NCI-H774 (cell line): Measurements from ENCODE around the gene RAB30.

Experiments
- DNase-seq: peaks from one replicate; lab custom pipeline; 2025; lab: John Stamatoyannopoulos, UW

RAB30 gene

DNA sequence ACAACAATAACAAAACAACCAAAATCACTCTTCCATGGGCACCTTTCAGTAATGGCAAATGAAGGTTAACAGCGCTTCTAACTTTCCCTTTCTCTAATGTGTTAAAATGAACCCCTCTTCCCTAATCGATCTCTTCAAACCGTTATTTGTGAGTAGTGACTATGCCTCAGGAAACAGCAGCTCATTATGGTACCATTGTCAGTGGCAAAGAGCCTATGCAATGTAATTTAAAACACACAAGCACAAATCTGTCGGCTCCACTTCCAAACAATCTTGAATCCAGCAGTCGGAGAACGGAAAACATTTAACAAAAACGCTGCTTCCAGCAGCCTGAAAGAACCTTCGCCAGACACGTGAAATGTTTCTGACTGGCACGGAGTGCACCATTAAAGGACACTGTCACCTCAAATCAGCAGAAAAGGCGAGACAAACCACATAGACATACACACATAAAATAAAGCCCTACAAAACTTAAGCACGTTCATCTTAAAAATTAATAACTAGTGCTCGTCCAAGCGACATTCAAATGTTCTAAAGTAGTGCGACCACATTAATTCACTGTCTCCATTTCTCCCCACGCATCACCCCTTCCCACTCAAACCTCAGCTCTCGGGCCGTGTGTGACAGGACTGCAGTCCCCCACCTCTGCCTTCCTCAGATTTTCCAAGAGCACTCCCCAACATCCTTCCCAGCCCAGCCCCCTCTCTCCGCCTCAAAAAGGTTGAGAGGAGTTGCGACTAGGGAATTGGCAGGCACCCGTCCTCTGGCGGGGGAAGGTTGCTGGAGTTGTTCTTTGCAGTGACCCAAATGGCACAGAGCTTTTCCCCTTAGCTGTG lies 748 bp downstream of the RAB30 start:
- no peak for DNase-seq

- DNase-seq: no peak
Measured at GRCh38 chr11:83070044-83070701, 1.5 kb downstream of the RAB30 start.

GRCh38 chr11:83069441-83070043 lies 2.2 kb downstream of the RAB30 start:
- DNase-seq: no peak

- DNase-seq: no peak
Measured at GRCh38 chr11:83068568-83068967, 3.1 kb downstream of the RAB30 start.

GRCh38 chr11:83064011-83064410 lies 7.7 kb downstream of the RAB30 start:
- DNase-seq: no peak

- DNase-seq: no peak
Measured at GRCh38 chr11:83063073-83063754, 8.5 kb downstream of the RAB30 start.

DNA sequence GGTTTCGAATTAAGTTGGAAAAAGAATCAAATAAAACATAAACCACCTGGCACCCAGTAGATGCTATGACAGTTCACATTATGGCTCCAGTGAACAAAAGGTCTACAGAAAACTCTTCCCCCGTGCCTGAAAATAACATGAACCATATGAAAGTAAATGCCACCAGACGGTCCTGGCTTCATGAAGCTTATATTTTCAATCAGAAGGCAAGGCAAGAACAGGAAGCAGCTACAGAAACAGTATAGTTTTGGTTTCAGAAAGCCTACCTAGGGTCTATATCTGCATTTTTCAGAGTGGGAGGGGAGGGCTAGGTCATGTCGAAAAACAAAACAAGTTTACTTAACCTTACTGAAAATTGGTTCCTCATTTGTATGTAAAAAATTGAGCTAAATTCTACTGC lies 9.8 kb downstream of the RAB30 start:
- no peak for DNase-seq

- DNase-seq: no peak
Measured at GRCh38 chr11:83060965-83061364, 10.7 kb downstream of the RAB30 start.

- no peak for DNase-seq
Measured at GRCh38 chr11:83057721-83058120, 14.0 kb downstream of the RAB30 start.

DNA sequence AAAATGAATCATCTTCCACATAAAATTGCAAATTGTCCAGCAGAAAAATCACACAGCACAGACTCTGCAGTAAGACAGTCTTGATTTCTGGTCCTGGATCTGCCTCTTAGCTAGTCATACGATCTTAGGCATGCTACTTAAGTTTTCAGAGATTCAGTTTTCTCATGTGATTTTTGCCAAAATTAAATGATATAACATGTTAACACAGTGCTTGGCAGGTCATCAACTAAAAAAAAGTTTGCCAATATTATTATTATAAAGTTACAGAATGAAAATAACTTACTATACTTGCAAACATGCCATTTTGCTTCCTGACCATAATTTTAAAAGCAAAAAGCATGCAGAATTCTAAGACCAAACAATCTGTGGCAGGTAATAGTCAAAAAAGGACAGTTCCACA lies 15.1 kb downstream of the RAB30 start:
- no peak for DNase-seq

DNA sequence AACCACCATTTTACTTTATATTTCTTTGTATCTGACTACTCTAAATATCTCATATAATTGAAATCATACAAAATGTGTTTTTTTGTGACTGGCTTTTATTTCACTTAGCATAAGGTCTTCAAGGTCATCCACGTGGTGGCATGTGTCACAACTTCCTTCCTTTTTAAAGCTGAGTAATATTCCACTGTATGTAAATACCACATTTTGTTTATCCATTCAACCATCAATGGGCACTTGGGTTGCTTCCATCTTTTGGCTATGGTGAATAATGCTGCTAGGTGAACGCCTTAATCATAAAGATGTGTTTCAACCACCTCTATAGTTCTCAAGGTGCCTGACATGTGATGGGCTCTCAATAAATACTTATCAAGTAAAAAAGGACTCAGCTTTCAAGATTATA lies 15.5 kb downstream of the RAB30 start:
- DNase-seq: no peak

DNA sequence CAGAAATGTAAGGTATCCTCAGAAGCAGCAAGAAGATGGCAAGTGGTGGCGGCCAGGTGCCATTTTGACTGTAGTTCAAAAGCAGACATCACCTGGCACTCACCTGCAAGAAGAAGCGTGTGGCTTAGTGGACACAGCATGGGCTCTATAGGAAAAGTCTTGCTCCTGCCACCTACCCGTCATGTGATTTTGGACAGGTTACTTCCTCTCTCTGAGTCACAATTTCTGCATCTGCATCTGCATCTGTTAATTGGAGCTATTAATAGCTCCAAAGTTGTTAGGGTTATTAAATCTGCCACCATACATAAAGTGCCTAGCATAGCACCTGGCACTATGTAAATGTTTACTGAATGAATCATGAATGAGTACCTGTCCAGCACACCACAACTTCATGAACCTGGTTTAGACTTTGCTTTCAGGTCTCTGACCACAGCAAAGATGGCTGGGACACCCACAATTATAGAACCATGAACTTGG lies 16.8 kb downstream of the RAB30 start:
- peak; percentile 95 for DNase-seq

- DNase-seq: no peak
Measured at GRCh38 chr11:83054001-83054400, 17.7 kb downstream of the RAB30 start.

DNA sequence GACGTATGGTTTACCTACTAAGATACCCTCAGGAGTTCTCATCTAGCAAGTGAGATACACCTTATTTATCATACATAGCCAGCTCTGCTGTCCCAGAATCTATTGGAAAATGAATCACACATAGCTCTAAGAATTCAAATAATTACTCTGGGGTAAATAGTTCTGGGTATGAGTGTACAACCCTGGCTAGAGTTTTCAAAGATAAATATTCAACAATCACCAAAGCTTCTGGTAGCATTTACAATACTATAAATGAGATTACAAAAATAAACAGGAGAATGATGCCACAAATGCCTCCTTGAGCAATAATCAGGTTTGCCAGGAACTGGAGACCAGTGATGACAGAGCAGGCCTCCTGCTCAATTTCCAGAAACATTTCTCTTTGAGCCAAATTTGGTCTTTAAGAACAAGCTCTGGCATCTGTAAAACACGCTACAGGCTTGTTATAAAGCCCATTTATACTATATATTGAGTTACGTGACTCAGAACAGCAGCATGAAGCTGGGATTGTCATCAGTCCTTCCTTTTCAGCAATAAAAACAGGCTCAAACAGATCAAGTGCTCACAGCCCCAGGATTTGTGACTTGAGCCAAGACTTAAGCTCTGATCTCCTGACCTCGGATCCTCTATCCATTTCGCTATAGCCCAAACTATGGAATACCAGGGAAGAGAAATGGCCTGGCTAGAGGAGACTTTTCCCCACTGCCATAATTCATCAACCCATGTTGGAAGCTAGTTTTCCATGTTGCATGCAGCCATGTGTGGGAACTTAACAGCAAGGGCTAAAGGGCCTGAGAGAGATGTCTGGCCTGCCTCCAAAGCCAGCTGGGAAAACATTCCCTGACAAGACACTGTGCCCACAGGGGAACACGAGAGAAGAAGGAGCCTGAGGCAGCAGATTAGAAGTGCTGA lies 19.7 kb downstream of the RAB30 start:
- no peak for DNase-seq

DNA sequence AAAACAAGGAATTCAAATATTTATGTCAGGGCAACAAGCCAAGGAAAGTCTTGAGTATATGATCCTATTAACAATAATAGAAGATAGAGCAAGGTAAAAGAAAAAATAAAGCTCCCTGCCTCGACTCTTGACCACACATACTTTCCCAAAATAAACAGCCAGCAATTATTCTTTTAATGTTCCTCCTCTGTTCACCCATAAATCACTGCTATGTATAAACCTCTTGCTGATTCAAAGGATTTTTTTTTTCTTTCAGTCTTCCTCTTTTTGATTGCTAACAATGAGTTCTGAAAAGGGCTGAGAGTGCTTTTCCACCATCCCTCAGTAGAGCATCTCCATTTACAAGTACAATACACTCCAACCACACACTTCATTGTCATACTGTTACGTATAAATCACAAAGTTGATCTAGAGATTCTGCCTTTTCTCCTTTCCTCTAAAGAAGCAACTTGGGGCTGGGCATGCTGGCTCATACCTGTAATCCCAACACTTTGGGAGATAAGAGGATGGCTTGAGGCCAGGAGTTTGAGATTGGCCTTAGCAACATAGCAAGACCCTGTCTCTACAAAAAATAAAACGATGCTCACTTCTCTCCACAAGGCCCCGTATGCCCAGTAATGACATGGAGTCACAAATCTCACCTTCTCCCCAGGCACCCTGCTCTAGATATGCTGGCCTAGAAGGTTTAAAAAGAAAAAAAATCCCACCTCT lies 24.0 kb downstream of the RAB30 start:
- DNase-seq: peak; percentile 56

GRCh38 chr11:83046621-83047172 lies 25.0 kb downstream of the RAB30 start:
- no peak for DNase-seq

DNA sequence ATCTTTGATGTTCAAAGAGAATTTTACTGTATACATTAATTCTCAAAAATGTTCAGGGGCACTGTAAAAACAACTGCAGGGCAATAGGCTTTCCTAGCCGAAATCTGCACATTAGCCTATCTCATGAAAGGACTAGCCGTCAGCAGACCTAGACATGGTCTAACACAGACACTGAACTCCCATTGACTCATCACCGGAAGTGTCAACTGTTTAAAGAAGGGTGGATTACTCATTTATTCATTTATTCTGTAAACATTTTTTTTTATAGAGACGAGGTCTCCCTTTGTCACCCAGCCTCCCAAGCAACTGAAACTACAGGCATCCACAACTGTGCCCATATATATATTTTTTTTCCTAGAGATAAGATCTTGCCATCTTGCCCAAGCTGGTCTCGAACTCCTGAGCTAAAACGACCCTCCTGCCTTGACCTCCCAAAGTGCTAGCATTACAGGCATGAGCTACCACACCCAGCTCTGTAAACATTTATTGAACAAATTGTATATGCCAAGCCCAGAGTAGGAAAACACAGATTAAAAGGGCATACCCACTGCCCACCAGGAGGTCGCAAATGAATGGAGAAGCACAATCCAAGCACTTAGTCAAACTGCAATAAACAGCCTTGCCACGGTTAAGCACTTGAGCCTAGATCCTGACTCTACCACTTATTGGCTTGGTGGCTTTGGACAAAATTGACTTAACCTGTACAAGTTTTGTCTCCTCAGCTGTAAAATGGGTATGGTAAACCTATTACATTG lies 26.6 kb downstream of the RAB30 start:
- peak; percentile 63 for DNase-seq

DNA sequence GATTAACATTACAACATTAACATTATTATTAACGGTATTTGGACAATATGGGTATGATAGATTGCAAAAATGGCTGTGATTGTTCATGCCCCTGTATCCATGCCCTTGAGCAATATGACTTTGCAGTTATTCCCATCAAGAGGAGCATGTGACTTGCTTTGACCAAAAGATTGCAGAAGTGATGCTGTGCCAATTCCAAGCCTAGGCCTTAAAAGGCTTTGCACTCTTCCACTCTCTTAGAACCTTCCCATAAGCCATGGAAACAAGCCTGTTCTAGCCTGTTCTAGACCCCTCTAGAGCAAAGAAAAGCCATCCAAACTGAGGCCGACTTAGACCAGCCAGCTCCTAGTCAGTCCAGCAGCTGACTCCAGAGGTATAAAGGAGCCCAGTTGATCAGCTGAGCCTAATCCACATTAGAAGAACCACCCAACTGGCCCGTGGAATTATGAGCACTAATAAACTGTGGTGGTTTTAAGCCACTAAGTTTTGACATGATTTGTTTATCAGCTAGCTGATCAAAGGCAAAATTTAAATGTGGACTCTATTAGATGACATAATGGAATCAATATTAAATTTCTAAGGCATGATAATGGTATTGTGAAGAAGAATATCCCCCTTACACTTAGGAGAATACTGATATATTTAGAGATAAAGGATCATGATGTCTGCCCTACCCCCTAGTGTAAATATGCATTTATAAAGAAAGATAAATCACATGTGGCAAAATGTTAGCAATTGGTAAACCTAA lies 28.6 kb downstream of the RAB30 start:
- DNase-seq: no peak

GRCh38 chr11:83041126-83041525 lies 30.6 kb downstream of the RAB30 start:
- DNase-seq: no peak
